HCT116 (cell line): Measurements from ENCODE around the gene SLC43A3. TPM values are rescaled to one million over a fixed set of nuclear protein-coding genes. Genes with fewer than 3 reads are reported as not detected.

Experiments
- ATAC-seq: fragments of 200-7000 bp; cut with Tn5 transposase; 2 replicates; pipeline ENCODE4 v1.9.1; 2020; ENCODE audit warnings: mild to moderate bottlenecking, moderate library complexity
- BruUV-seq: library from RNA; stranded (reverse); fragments of 400-500 nt; replicated peaks from 2 replicates; lab custom pipeline; 2021; lab: Mats Ljungman, UMichigan
- CTCF ChIA-PET: fragments of 300-600 bp; sonication (Branson Sonifier 250); formaldehyde crosslinking; loops from one replicate; lab custom pipeline; 2021; ENCODE audit warnings: antibody characterized with exemption; lab: Charles Lee
- POLR2A ChIA-PET: fragments of 300-600, 350-600 bp; sonication (Branson Sonifier 250); formaldehyde crosslinking; loops from one replicate; lab custom pipeline; 2021; ENCODE audit warnings: antibody characterized with exemption; lab: Charles Lee
- RAD21 ChIA-PET, 2 experiments: fragments of 300-600 bp; sonication (Branson Sonifier 250); formaldehyde crosslinking; loops; one replicate each; lab custom pipeline; 2023; ENCODE audit warnings: low total read pairs in 2 of 2; ENCODE audit not compliant: uncharacterized antibody in 2 of 2, unreplicated experiment in 2 of 2, low non-redundant PET in 1 of 2; lab: Charles Lee
- DNase-seq: peaks from one replicate; pipeline ENCODE4 v3.0.0-alpha.2; 2010; ENCODE audit warnings: low read depth, low spot score
- H2AFZ ChIP-seq: fragments of 200-600 bp; shearing (Covaris generic), sonication (generic); 2 replicates; pipeline ENCODE4 v1.6.1; 2017; ENCODE audit warnings: low read depth, mixed run types, mixed read lengths, antibody characterized with exemption, low read length; ENCODE audit not compliant: poor library complexity, severe bottlenecking
- H3K27ac ChIP-seq: 2 replicates; pipeline ENCODE4 v1.5.1; 2012; ENCODE audit warnings: low read depth, low read length
- H3K27me3 ChIP-seq: fragments of 200-600 bp; sonication (generic); 2 replicates; pipeline ENCODE4 v1.6.1; 2016; ENCODE audit warnings: mixed run types, low read length, mixed read lengths; ENCODE audit not compliant: insufficient read depth
- H3K36me3 ChIP-seq, 2 experiments: fragments of 200-500 bp in 1 of 2; fragments of 200-600 bp in 1 of 2; sonication (Bioruptor generic) in 1 of 2; sonication (generic) in 1 of 2; 2 replicates each; pipeline versions ENCODE4 v1.5.1 to v1.6.1; 2014 to 2016; ENCODE audit warnings: low read length in 2 of 2, inconsistent platforms in 1 of 2, mixed read lengths in 1 of 2, mixed run types in 1 of 2; ENCODE audit not compliant: insufficient read depth in 2 of 2, control insufficient read depth in 1 of 2
- H3K4me1 ChIP-seq, 2 experiments: fragments of 200-600 bp in 1 of 2; sonication (generic) in 1 of 2; 2 replicates each; pipeline versions ENCODE4 v1.5.1 to v1.6.1; 2012 to 2017; ENCODE audit warnings: low read length in 2 of 2, inconsistent platforms in 1 of 2, mild to moderate bottlenecking in 1 of 2, mixed read lengths in 1 of 2, mixed run types in 1 of 2, moderate library complexity in 1 of 2; ENCODE audit not compliant: insufficient read depth in 2 of 2, control insufficient read depth in 1 of 2
- H3K4me2 ChIP-seq: fragments of 200-600 bp; sonication (generic); 2 replicates; pipeline ENCODE4 v1.6.1; 2017; ENCODE audit warnings: mixed run types, low read length, mixed read lengths
- H3K4me3 ChIP-seq, 2 experiments: fragments of 200-600 bp in 1 of 2; sonication (generic) in 1 of 2; replicated peaks in 1 of 2; 2 replicates each; pipeline ENCODE4 v1.5.1; 2011 to 2016; ENCODE audit warnings: low read length in 2 of 2, control low read depth in 1 of 2, low read depth in 1 of 2, mild to moderate bottlenecking in 1 of 2, mixed read lengths in 1 of 2, mixed run types in 1 of 2
- H3K79me2 ChIP-seq: fragments of 200-600 bp; sonication (generic); 2 replicates; pipeline ENCODE4 v1.6.1; 2017; ENCODE audit warnings: mild to moderate bottlenecking, mixed run types, low read length, moderate library complexity, mixed read lengths; ENCODE audit not compliant: insufficient read depth
- H3K9ac ChIP-seq: fragments of 200-600 bp; sonication (generic); 2 replicates; pipeline ENCODE4 v1.6.1; 2016; ENCODE audit warnings: low read length, mixed read lengths
- H3K9me2 ChIP-seq: fragments of 200-600 bp; sonication (generic), shearing (Covaris generic); 2 replicates; pipeline ENCODE4 v1.6.1; 2017; ENCODE audit warnings: mixed run types, mild to moderate bottlenecking, moderate library complexity; ENCODE audit not compliant: insufficient read depth
- H3K9me3 ChIP-seq, 2 experiments: fragments of 200-500 bp in 1 of 2; fragments of 200-600 bp in 1 of 2; sonication (Bioruptor generic) in 1 of 2; sonication (generic) in 1 of 2; 2 replicates each; pipeline ENCODE4 v1.6.1; 2014 to 2017; ENCODE audit warnings: low read length in 2 of 2, mixed read lengths in 2 of 2, inconsistent platforms in 1 of 2, low read depth in 1 of 2, mild to moderate bottlenecking in 1 of 2, mixed run types in 1 of 2, moderate library complexity in 1 of 2; ENCODE audit not compliant: control insufficient read depth in 1 of 2, insufficient read depth in 1 of 2
- H4K20me1 ChIP-seq: fragments of 200-600 bp; sonication (generic), shearing (Covaris generic); 2 replicates; pipeline ENCODE4 v1.6.1; 2017; ENCODE audit warnings: mixed run types, mild to moderate bottlenecking, moderate library complexity; ENCODE audit not compliant: insufficient read depth
- CBX3 ChIP-seq: IDR thresholded peaks from 2 replicates; pipeline ENCODE4 v1.6.1; 2012; ENCODE audit warnings: low read depth
- CEBPB ChIP-seq: IDR thresholded peaks from 2 replicates; pipeline ENCODE4 v1.6.1; 2012; ENCODE audit warnings: low read depth
- EGR1 ChIP-seq: IDR thresholded peaks from 2 replicates; pipeline ENCODE4 v1.6.1; 2012; ENCODE audit warnings: low read depth
- ELF1 ChIP-seq: IDR thresholded peaks from 2 replicates; pipeline ENCODE4 v1.6.1; 2012; ENCODE audit warnings: low read depth, borderline replicate concordance
- EZH2phosphoT487 ChIP-seq: fragments of 200-600 bp; IDR thresholded peaks from 2 replicates; pipeline ENCODE4 v1.6.1; 2018; ENCODE audit warnings: antibody characterized with exemption, borderline replicate concordance
- FOSL1 ChIP-seq: IDR thresholded peaks from 2 replicates; pipeline ENCODE4 v1.6.1; 2012; ENCODE audit warnings: low read depth
- POLR2A ChIP-seq: IDR thresholded peaks from 2 replicates; pipeline ENCODE4 v1.7.0; 2011; ENCODE audit warnings: borderline replicate concordance; ENCODE audit not compliant: insufficient read depth, insufficient read length; ENCODE audit errors: extremely low read depth
- SIN3A ChIP-seq: IDR thresholded peaks from 2 replicates; pipeline ENCODE4 v1.6.1; 2012; ENCODE audit warnings: low read depth
- SRF ChIP-seq: IDR thresholded peaks from 2 replicates; pipeline ENCODE4 v1.6.1; 2012; ENCODE audit warnings: low read depth
- TCF7L2 ChIP-seq: IDR thresholded peaks from 2 replicates; pipeline ENCODE4 v1.7.0; 2011; ENCODE audit warnings: borderline replicate concordance, inconsistent platforms; ENCODE audit not compliant: insufficient read depth, insufficient read length; ENCODE audit errors: extremely low read depth
- YY1 ChIP-seq: IDR thresholded peaks from 2 replicates; pipeline ENCODE4 v1.6.1; 2011; ENCODE audit warnings: low read length, low read depth, moderate library complexity, mild to moderate bottlenecking; ENCODE audit not compliant: insufficient replicate concordance; ENCODE audit errors: extremely low read depth
- ZFX ChIP-seq: fragments of 450-650 bp; IDR thresholded peaks from 2 replicates; pipeline ENCODE4 v1.6.1; 2017
- intact Hi-C: fragments of 100-400 bp; cut with micrococcal nuclease; formaldehyde crosslinking; loops from 2 replicates; pipeline ENCODE4 v1.10.0; 2022
- total RNA-seq: library from RNA; stranded (reverse); gene quantifications from one replicate; pipeline ENCODE4 v1.2.1, GENCODE V29; 2021; ENCODE audit not compliant: unreplicated experiment
- TF ChIP-seq, protein P1 (sequence below): IDR thresholded peaks from 2 replicates; pipeline ENCODE4 v1.6.1; 2012
- TF ChIP-seq, protein P2 (sequence below): IDR thresholded peaks from 2 replicates; pipeline ENCODE4 v1.6.1; 2012
- TF ChIP-seq, protein P3 (sequence below): IDR thresholded peaks from 2 replicates; pipeline ENCODE4 v1.6.1; 2011; ENCODE audit warnings: mild to moderate bottlenecking, low read length, moderate library complexity; ENCODE audit not compliant: insufficient replicate concordance; ENCODE audit errors: extremely low read depth
- TF ChIP-seq, protein P4 (sequence below), 3 experiments: fragments of 200-600 bp in 1 of 3; sonication (generic) in 1 of 3; IDR thresholded peaks in 2 of 3; conservative IDR thresholded peaks in 1 of 3; 2 replicates each; pipeline ENCODE4 v1.5.1; 2012 to 2017; ENCODE audit warnings: low read depth in 2 of 3, low read length in 2 of 3, antibody characterized with exemption in 1 of 3, borderline replicate concordance in 1 of 3, control low read depth in 1 of 3, mild to moderate bottlenecking in 1 of 3, mixed read lengths in 1 of 3, mixed run types in 1 of 3, moderate library complexity in 1 of 3; ENCODE audit not compliant: insufficient read depth in 1 of 3

The SLC43A3 gene
- total RNA-seq, 1 experiment from 2014 or later, result 36.9 TPM

DNA sequence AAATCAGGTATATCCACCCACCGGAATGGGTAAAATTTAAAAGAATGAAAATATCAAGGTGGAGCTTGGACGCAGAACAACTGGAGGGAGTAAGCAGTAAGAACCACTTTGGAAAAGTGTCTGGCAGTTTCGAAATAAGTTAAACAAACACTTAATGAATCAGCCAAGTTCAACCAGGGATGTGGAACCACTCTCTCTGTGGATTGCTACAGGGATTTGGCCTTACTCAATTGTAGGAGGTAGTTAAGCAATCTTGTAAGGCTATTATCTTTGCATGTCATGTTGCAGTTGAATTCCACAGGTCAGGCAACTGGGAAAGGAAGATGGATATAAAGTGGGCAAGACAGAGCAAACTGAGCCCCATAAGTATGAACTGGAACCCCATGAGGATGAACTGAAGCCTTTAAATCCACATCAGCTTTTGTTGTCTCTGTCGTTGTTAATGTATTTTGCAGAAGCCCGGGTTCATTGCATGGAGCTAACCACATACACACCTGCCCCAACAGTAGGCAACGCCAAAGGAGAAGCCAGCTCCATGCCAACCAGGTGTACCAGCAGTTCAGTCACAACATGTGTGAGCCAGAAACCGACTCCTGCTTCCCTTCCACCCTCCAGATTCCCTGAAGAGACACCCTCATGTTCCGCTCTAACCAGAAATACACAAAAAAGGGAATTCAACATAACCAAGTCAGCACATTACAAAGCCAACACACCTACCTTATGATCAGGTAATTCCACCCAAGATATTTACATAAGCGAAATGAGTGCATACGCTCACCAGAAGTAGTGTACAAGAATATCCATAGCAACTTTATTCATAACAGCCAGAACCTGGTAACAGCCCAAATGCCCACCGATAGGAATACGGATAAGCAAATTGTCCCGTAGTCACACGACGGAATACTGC lies 8.0 kb upstream of the SLC43A3 start (continued):
- TF ChIP-seq TCF7L2 (no peak), SRF (no peak), SIN3A (no peak), YY1 (no peak), FOSL1 (no peak), EGR1 (no peak), POLR2A (no peak), ELF1 (no peak)
- TF ChIP-seq, protein P1, sequence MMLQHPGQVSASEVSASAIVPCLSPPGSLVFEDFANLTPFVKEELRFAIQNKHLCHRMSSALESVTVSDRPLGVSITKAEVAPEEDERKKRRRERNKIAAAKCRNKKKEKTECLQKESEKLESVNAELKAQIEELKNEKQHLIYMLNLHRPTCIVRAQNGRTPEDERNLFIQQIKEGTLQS, result no peak
- TF ChIP-seq, protein P2, sequence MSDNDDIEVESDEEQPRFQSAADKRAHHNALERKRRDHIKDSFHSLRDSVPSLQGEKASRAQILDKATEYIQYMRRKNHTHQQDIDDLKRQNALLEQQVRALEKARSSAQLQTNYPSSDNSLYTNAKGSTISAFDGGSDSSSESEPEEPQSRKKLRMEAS, result no peak
- TF ChIP-seq, protein P3, sequence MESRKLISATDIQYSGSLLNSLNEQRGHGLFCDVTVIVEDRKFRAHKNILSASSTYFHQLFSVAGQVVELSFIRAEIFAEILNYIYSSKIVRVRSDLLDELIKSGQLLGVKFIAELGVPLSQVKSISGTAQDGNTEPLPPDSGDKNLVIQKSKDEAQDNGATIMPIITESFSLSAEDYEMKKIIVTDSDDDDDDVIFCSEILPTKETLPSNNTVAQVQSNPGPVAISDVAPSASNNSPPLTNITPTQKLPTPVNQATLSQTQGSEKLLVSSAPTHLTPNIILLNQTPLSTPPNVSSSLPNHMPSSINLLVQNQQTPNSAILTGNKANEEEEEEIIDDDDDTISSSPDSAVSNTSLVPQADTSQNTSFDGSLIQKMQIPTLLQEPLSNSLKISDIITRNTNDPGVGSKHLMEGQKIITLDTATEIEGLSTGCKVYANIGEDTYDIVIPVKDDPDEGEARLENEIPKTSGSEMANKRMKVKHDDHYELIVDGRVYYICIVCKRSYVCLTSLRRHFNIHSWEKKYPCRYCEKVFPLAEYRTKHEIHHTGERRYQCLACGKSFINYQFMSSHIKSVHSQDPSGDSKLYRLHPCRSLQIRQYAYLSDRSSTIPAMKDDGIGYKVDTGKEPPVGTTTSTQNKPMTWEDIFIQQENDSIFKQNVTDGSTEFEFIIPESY, result no peak

DNA sequence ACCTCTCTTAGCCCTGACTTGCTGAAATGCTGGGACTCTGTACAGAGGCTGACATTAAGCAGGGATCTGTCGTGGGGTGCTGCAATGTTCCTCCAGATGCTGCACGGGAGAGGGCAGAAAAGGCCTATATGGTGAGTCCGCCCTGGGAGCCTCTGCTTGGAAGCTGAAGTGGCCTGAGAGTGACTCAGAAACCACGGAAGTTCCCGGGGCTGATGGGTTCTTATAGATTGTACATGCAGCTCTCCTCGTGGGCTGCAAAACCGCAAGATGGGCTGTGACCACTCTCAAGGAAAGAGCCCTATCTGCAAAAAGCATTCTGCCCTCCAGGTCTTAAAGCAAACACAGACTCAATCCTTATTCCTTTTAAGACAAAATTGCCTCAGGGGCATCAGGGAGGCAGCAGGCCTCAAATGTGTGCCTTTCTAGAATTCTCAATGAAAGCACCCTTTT lies 5.8 kb upstream of the SLC43A3 start:
- Histone ChIP-seq H3K4me3 (no peak overlapping the region), H3K9me3 (no peaks in the 10 kb centered on the region), H3K9me2 (no peaks in the 10 kb centered on the region), H4K20me1 (no peaks in the 10 kb centered on the region), H3K79me2 (no peaks in the 10 kb centered on the region), H3K36me3 (no peaks in the 10 kb centered on the region), H3K9ac (no peak overlapping the region), H2AFZ (no peak overlapping the region), H3K4me1 (no peaks in the 10 kb centered on the region), H3K4me2 (no peak overlapping the region), H3K27ac (no peak overlapping the region), H3K27me3 (peaks cover 22% of the 10 kb centered on the region)
- DNase-seq (no peak), ATAC-seq (no peak)
- RAD21 ChIA-PET, result no interaction called here
- CTCF ChIA-PET, result no interaction called here
- POLR2A ChIA-PET, result no interaction called here
- BruUV-seq, result no TSS peak
- intact Hi-C loops, result no loop called here
- TF ChIP-seq EGR1, result no peak
- TF ChIP-seq CBX3, result no peak
- no peak for TF ChIP-seq EZH2phosphoT487
- TF ChIP-seq, protein P2, result no peak
- TF ChIP-seq SIN3A, result no peak
- no peak for TF ChIP-seq FOSL1
- TF ChIP-seq, protein P4, sequence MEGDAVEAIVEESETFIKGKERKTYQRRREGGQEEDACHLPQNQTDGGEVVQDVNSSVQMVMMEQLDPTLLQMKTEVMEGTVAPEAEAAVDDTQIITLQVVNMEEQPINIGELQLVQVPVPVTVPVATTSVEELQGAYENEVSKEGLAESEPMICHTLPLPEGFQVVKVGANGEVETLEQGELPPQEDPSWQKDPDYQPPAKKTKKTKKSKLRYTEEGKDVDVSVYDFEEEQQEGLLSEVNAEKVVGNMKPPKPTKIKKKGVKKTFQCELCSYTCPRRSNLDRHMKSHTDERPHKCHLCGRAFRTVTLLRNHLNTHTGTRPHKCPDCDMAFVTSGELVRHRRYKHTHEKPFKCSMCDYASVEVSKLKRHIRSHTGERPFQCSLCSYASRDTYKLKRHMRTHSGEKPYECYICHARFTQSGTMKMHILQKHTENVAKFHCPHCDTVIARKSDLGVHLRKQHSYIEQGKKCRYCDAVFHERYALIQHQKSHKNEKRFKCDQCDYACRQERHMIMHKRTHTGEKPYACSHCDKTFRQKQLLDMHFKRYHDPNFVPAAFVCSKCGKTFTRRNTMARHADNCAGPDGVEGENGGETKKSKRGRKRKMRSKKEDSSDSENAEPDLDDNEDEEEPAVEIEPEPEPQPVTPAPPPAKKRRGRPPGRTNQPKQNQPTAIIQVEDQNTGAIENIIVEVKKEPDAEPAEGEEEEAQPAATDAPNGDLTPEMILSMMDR (IDR thresholded peaks at IDR 0.05 in 2 of 3, conservative IDR thresholded peaks at IDR 0.05 in 1 of 3; ENCODE audit: borderline replicate concordance in 1 of 3, insufficient read depth in 1 of 3, low read depth in 2 of 3, low read length in 2 of 3), result no peak
- TF ChIP-seq, protein P3, result no peak
- TF ChIP-seq YY1, result no peak
- no peak for TF ChIP-seq ELF1
- no peak for TF ChIP-seq ZFX
- no peak for TF ChIP-seq CEBPB
